ENCODE results near the gene DLEU7. TPM values are rescaled to one million over a fixed set of nuclear protein-coding genes. Genes with fewer than 3 reads are reported as not detected.

The DLEU7 gene
- total and polyA plus RNA-seq, 10 of the 15 experiments (the other 5 are each of a cell fraction or from before 2014, with no cell fraction given), result not detected

GRCh38 chr13:50867637-50867945, 24.1 kb upstream of the DLEU7 start (continued):
- TF ChIP-seq E4F1 (IDR thresholded peaks at IDR 0.05; ENCODE audit: borderline replicate concordance, partially characterized antibody) (no peak), TCF12 (IDR thresholded peaks at IDR 0.05; ENCODE audit: low read depth, low read length) (no peak), CBX5 (IDR thresholded peaks at IDR 0.05; ENCODE audit: low read depth) (no peak)

GRCh38 chr13:50866817-50867636, 23.5 kb upstream of the DLEU7 start:
- ATAC-seq (no peak), DNase-seq (ENCODE audit: low read depth, low spot score) (no peak), FAIRE-seq (no peak)
- SMC1A ChIA-PET (ENCODE audit: uncharacterized antibody, unreplicated experiment), result no interaction called here
- Histone ChIP-seq H3K4me2 (ENCODE audit: control insufficient read depth, insufficient read depth) (no peak overlapping the region), H3K79me2 (ENCODE audit: control insufficient read depth, insufficient read depth, low read length) (no peaks in the 10 kb centered on the region), H3K36me3 (ENCODE audit: control insufficient read depth in 2 of 2, insufficient read depth in 2 of 2, low read length in 1 of 2) (no peaks in the 10 kb centered on the region), H4K20me1 (ENCODE audit: control insufficient read depth, insufficient read depth) (no peaks in the 10 kb centered on the region), H3K9ac (ENCODE audit: control insufficient read depth, insufficient read depth, low read length) (no peak overlapping the region), H3K27ac (ENCODE audit: control insufficient read depth, insufficient read depth) (no peak overlapping the region), H3K4me1 (ENCODE audit: control insufficient read depth, insufficient read depth, low read length) (no peaks in the 10 kb centered on the region), H2AFZ (ENCODE audit: control insufficient read depth, low read depth, low read length) (no peak overlapping the region), H3K4me3 (no peak overlapping the region), H3K27me3 (replicated peaks in 1 of 2; ENCODE audit: control insufficient read depth in 2 of 2, insufficient read depth in 2 of 2, low read length in 1 of 2) (no peaks in the 10 kb centered on the region), H3K9me3 (replicated peaks; ENCODE audit: control insufficient read depth, insufficient read depth, low read length) (no peaks in the 10 kb centered on the region)
- no TSS peak for BruUV-seq (replicated peaks)
- RAD21 ChIA-PET (ENCODE audit: unreplicated experiment), result no interaction called here
- in situ Hi-C loops (cut with MboI) (no loop called here), intact Hi-C loops (cut with micrococcal nuclease; ENCODE audit: unreplicated experiment) (no loop called here)
- CTCF ChIA-PET, result no interaction called here
- POLR2A ChIA-PET, result no interaction called here
- 89% methylated on average over 2 of the region's 2 CpGs for WGBS (ENCODE audit: insufficient coverage, insufficient replicate concordance, low lambda C conversion rate, missing lambda C conversion rate)
- TF ChIP-seq PKNOX1 (IDR thresholded peaks at IDR 0.05), result no peak
- TF ChIP-seq SREBF2 (IDR thresholded peaks at IDR 0.05; ENCODE audit: low read length), result no peak
- TF ChIP-seq HSF1 (IDR thresholded peaks at IDR 0.05; ENCODE audit: low read depth, low read length), result no peak
- TF ChIP-seq NR2C1 (IDR thresholded peaks at IDR 0.05), result no peak
- TF ChIP-seq IRF3 (IDR thresholded peaks at IDR 0.05), result no peak
- TF ChIP-seq PAX8 (IDR thresholded peaks at IDR 0.05), result no peak
- no peak for TF ChIP-seq CREM (IDR thresholded peaks at IDR 0.05; ENCODE audit: low read depth)
- no peak for TF ChIP-seq USF2 (IDR thresholded peaks at IDR 0.05; ENCODE audit: borderline replicate concordance, low read depth, low read length)

Data from GM12878 (cell line).